GM18498 (cell line): ENCODE results near the gene CEP70.

ENCODE experiments used
- ATAC-seq: cut with Tn5 transposase; IDR thresholded peaks from one replicate; pipeline ENCODE4 v1.9.1; 2021; ENCODE audit warnings: mild to moderate bottlenecking, moderate library complexity; ENCODE audit not compliant: unreplicated experiment

Gene CEP70

GRCh38 chr3:138472141-138472825 lies 121.8 kb downstream of the CEP70 start:
- ATAC-seq = no peak

GRCh38 chr3:138471481-138471880 lies 122.6 kb downstream of the CEP70 start:
- no peak for ATAC-seq

- no peak for ATAC-seq
Observed at GRCh38 chr3:138470687-138471086, 123.4 kb downstream of the CEP70 start.

GRCh38 chr3:138469874-138470273 lies 124.2 kb downstream of the CEP70 start:
- ATAC-seq = no peak

- no peak for ATAC-seq
Observed at GRCh38 chr3:138468886-138469285, 125.2 kb downstream of the CEP70 start.

GRCh38 chr3:138468451-138468850 lies 125.6 kb downstream of the CEP70 start:
- ATAC-seq = no peak

- no peak for ATAC-seq
Observed at GRCh38 chr3:138467931-138468330, 126.1 kb downstream of the CEP70 start.

- ATAC-seq = no peak
Observed at GRCh38 chr3:138465925-138466324, 128.1 kb downstream of the CEP70 start.

GRCh38 chr3:138465451-138465850 lies 128.6 kb downstream of the CEP70 start:
- ATAC-seq = no peak

- ATAC-seq = no peak
Observed at GRCh38 chr3:138464491-138464860, 129.6 kb downstream of the CEP70 start.

- no peak for ATAC-seq
Observed at GRCh38 chr3:138463724-138464490, 130.2 kb downstream of the CEP70 start.

GRCh38 chr3:138461896-138462295 lies 132.2 kb downstream of the CEP70 start:
- ATAC-seq = no peak

- ATAC-seq = no peak
Observed at GRCh38 chr3:138461246-138461645, 132.8 kb downstream of the CEP70 start.

GRCh38 chr3:138460536-138461205 lies 133.4 kb downstream of the CEP70 start:
- no peak for ATAC-seq

- no peak for ATAC-seq
Observed at GRCh38 chr3:138459619-138460535, 134.2 kb downstream of the CEP70 start.

GRCh38 chr3:138458774-138459499 lies 135.1 kb downstream of the CEP70 start:
- ATAC-seq = no peak

GRCh38 chr3:138457863-138458735 lies 136.0 kb downstream of the CEP70 start:
- ATAC-seq = no peak

GRCh38 chr3:138456961-138457862 lies 136.8 kb downstream of the CEP70 start:
- no peak for ATAC-seq
